GM18951 (cell line): ENCODE data around the gene CFAP61.

Source experiments
- POLR2A ChIP-seq: IDR thresholded peaks from 4 replicates; pipeline ENCODE4 v1.6.1; 2011; ENCODE audit warnings: mild to moderate bottlenecking; ENCODE audit not compliant: insufficient read length, insufficient read depth; ENCODE audit errors: extremely low read depth
- in situ Hi-C: fragments of 300-500 bp; cut with MboI; formaldehyde crosslinking; loops from one replicate; pipeline ENCODE4 v1.12.0; 2022; ENCODE audit warnings: low sequenced_read_pairs, mixed read lengths, inconsistent platforms; ENCODE audit not compliant: unreplicated experiment

The CFAP61 gene

GRCh38 chr20:20063941-20064702 is 11.8 kb downstream of the CFAP61 start:
- in situ Hi-C loops, result no loop called here
- TF ChIP-seq POLR2A, result no peak

GRCh38 chr20:20065361-20065760 is 13.0 kb downstream of the CFAP61 start:
- in situ Hi-C loops, result no loop called here
- TF ChIP-seq POLR2A, result no peak

GRCh38 chr20:20070871-20071726 is 18.8 kb downstream of the CFAP61 start:
- no peak for TF ChIP-seq POLR2A
- in situ Hi-C loops, result loop anchor here (10.0 kb wide), 1 partner anchor 514 kb away; no protein-coding TSS in a partner anchor

GRCh38 chr20:20073801-20074371 is 21.6 kb downstream of the CFAP61 start:
- in situ Hi-C loops, result loop anchor here (10.0 kb wide), 1 partner anchor 511 kb away; no protein-coding TSS in a partner anchor

GRCh38 chr20:20075032-20075431 is 22.7 kb downstream of the CFAP61 start:
- in situ Hi-C loops, result loop anchor here (10.0 to 25.0 kb wide), 2 partner anchors 162 to 510 kb away; no protein-coding TSS in a partner anchor
- TF ChIP-seq POLR2A, result no peak

More at GRCh38 chr20:20073801-20074371, 21.6 kb downstream of the CFAP61 start:
- TF ChIP-seq POLR2A, result no peak

GRCh38 chr20:20076297-20077065 is 24.1 kb downstream of the CFAP61 start:
- in situ Hi-C loops, result loop anchor here (10.0 to 25.0 kb wide), 2 partner anchors 161 to 508 kb away; no protein-coding TSS in a partner anchor
- TF ChIP-seq POLR2A, result no peak

GRCh38 chr20:20078041-20078440 is 25.7 kb downstream of the CFAP61 start:
- in situ Hi-C loops, result loop anchor here (10.0 to 25.0 kb wide), 2 partner anchors 159 to 507 kb away; no protein-coding TSS in a partner anchor
- TF ChIP-seq POLR2A, result no peak

- TF ChIP-seq POLR2A, result no peak
- in situ Hi-C loops, result loop anchor here (10.0 to 25.0 kb wide), 2 partner anchors 158 to 506 kb away; no protein-coding TSS in a partner anchor
Observed at GRCh38 chr20:20079102-20079784, 26.9 kb downstream of the CFAP61 start.

GRCh38 chr20:20083807-20084206 is 31.5 kb downstream of the CFAP61 start:
- in situ Hi-C loops, result loop anchor here (25.0 kb wide), 1 partner anchor 153 kb away; no protein-coding TSS in a partner anchor
- TF ChIP-seq POLR2A, result no peak

GRCh38 chr20:20084296-20084752 is 32.0 kb downstream of the CFAP61 start:
- in situ Hi-C loops, result loop anchor here (25.0 kb wide), 1 partner anchor 153 kb away; no protein-coding TSS in a partner anchor
- TF ChIP-seq POLR2A, result no peak

- TF ChIP-seq POLR2A, result no peak
- in situ Hi-C loops, result loop anchor here (25.0 kb wide), 1 partner anchor 152 kb away; no protein-coding TSS in a partner anchor
Observed at GRCh38 chr20:20085071-20085470, 32.7 kb downstream of the CFAP61 start.
